Measurements from ENCODE around the gene B9D1.

The B9D1 gene

GRCh38 chr17:19338031-19338990, 24.2 kb downstream of the B9D1 start:
- DNase-seq (ENCODE audit: low read depth, low spot score): peak; percentile 12

GRCh38 chr17:19337712-19338023, 24.9 kb downstream of the B9D1 start:
- DNase-seq (ENCODE audit: low read depth, low spot score): no peak

GRCh38 chr17:19336938-19337711, 25.4 kb downstream of the B9D1 start:
- DNase-seq (ENCODE audit: low read depth, low spot score): no peak

GRCh38 chr17:19335951-19336631, 26.4 kb downstream of the B9D1 start:
- no peak for DNase-seq (ENCODE audit: low read depth, low spot score)

- DNase-seq (ENCODE audit: low read depth, low spot score): no peak
These were observed 28.2 kb downstream of the B9D1 start for GRCh38 chr17:19334331-19334730.

- no peak for DNase-seq (ENCODE audit: low read depth, low spot score)
These were observed 28.7 kb downstream of the B9D1 start for GRCh38 chr17:19333736-19334290.

- DNase-seq (ENCODE audit: low read depth, low spot score): no peak
These were observed 29.4 kb downstream of the B9D1 start for GRCh38 chr17:19333132-19333440.

- no peak for DNase-seq (ENCODE audit: low read depth, low spot score)
These were observed 30.0 kb downstream of the B9D1 start for GRCh38 chr17:19332371-19333131.

GRCh38 chr17:19331543-19332245, 30.8 kb downstream of the B9D1 start:
- no peak for DNase-seq (ENCODE audit: low read depth, low spot score)

- DNase-seq (ENCODE audit: low read depth, low spot score): no peak
These were observed 31.4 kb downstream of the B9D1 start for GRCh38 chr17:19331134-19331533.

GRCh38 chr17:19330271-19330670, 32.3 kb downstream of the B9D1 start:
- no peak for DNase-seq (ENCODE audit: low read depth, low spot score)

GRCh38 chr17:19329839-19330238, 32.7 kb downstream of the B9D1 start:
- no peak for DNase-seq (ENCODE audit: low read depth, low spot score)

- no peak for DNase-seq (ENCODE audit: low read depth, low spot score)
These were observed 33.4 kb downstream of the B9D1 start for GRCh38 chr17:19329136-19329535.

GRCh38 chr17:19328441-19329061, 34.0 kb downstream of the B9D1 start:
- no peak for DNase-seq (ENCODE audit: low read depth, low spot score)

GRCh38 chr17:19327031-19327783, 35.3 kb downstream of the B9D1 start:
- no peak for DNase-seq (ENCODE audit: low read depth, low spot score)

- DNase-seq (ENCODE audit: low read depth, low spot score): no peak
These were observed 37.0 kb downstream of the B9D1 start for GRCh38 chr17:19325542-19325941.

- no peak for DNase-seq (ENCODE audit: low read depth, low spot score)
These were observed 39.7 kb downstream of the B9D1 start for GRCh38 chr17:19322861-19323260.

GRCh38 chr17:19322129-19322505, 40.4 kb downstream of the B9D1 start:
- DNase-seq (ENCODE audit: low read depth, low spot score): no peak

- no peak for DNase-seq (ENCODE audit: low read depth, low spot score)
These were observed 40.9 kb downstream of the B9D1 start for GRCh38 chr17:19321481-19322128.

Data from activated naive CD8-positive, alpha-beta T cell treated with anti-CD3 and anti-CD28 coated beads, Interleukin-2, amount 50 U/mL, for 16 hours (primary cell).